Fibroblast of lung (primary cell): ENCODE results near the gene APBB1. TPM values are rescaled to one million over a fixed set of nuclear protein-coding genes. Genes with fewer than 3 reads are reported as not detected.

Source experiments
- DNase-seq, 2 donors: peaks; one replicate each; pipeline versions ENCODE4 v3.0.0 to v3.0.0-alpha.2; 2010; ENCODE audit warnings: low read depth in 2 of 2
- H2AFZ ChIP-seq: 2 replicates; pipeline ENCODE4 v1.5.1; 2012; ENCODE audit warnings: low read length, control low read depth, inconsistent platforms
- H3K27ac ChIP-seq: 2 replicates; pipeline ENCODE4 v1.5.1; 2011; ENCODE audit warnings: low read length, control low read depth; ENCODE audit not compliant: insufficient read depth
- H3K27me3 ChIP-seq: 2 replicates; pipeline ENCODE4 v1.5.1; 2011; ENCODE audit warnings: mild to moderate bottlenecking, low read length; ENCODE audit not compliant: control insufficient read depth, insufficient read depth
- H3K36me3 ChIP-seq: 2 replicates; pipeline ENCODE4 v1.5.1; 2011; ENCODE audit warnings: low read length; ENCODE audit not compliant: control insufficient read depth, insufficient read depth
- H3K4me1 ChIP-seq: 2 replicates; pipeline ENCODE4 v1.5.1; 2011; ENCODE audit warnings: low read length; ENCODE audit not compliant: control insufficient read depth, insufficient read depth; ENCODE audit errors: extremely low read depth
- H3K4me2 ChIP-seq: 2 replicates; pipeline ENCODE4 v1.5.1; 2011; ENCODE audit warnings: low read length, control low read depth; ENCODE audit not compliant: insufficient read depth; ENCODE audit errors: extremely low read depth
- H3K4me3 ChIP-seq, 4 experiments: fragments of 200-600 bp in 1 of 4; sonication (generic) in 1 of 4; replicated peaks in 1 of 4; 2 replicates each; pipeline ENCODE4 v1.5.1; 2011 to 2016; ENCODE audit warnings: low read length in 4 of 4, low read depth in 3 of 4, mild to moderate bottlenecking in 3 of 4, control low read depth in 2 of 4, inconsistent platforms in 1 of 4, mixed read lengths in 1 of 4; ENCODE audit not compliant: insufficient read depth in 1 of 4; ENCODE audit errors: control extremely low read depth in 1 of 4
- H3K79me2 ChIP-seq: 2 replicates; pipeline ENCODE4 v1.5.1; 2012; ENCODE audit warnings: mild to moderate bottlenecking, low read length, inconsistent platforms; ENCODE audit not compliant: control insufficient read depth, insufficient read depth
- H3K9ac ChIP-seq: 2 replicates; pipeline ENCODE4 v1.5.1; 2011; ENCODE audit warnings: mild to moderate bottlenecking, low read length, control low read depth; ENCODE audit not compliant: insufficient read depth
- H3K9me3 ChIP-seq: 2 replicates; pipeline ENCODE4 v1.5.1; 2012; ENCODE audit warnings: low read depth, low read length; ENCODE audit not compliant: control insufficient read depth, insufficient read depth
- H4K20me1 ChIP-seq: 2 replicates; pipeline ENCODE4 v1.5.1; 2011; ENCODE audit warnings: low read length; ENCODE audit not compliant: control insufficient read depth, insufficient read depth; ENCODE audit errors: extremely low read depth
- EZH2 ChIP-seq: IDR thresholded peaks from 2 replicates; pipeline ENCODE4 v1.5.1; 2012; ENCODE audit warnings: low read length, control low read depth, mild to moderate bottlenecking; ENCODE audit errors: missing control alignments
- polyA plus RNA-seq, 2 donors: library from polyadenylated mRNA; depleted of rRNA in 1 of 2; stranded (reverse) in 1 of 2; unstranded in 1 of 2; fragments of >200 nt; gene quantifications; 2 replicates each; pipeline ENCODE4 v1.2.1, GENCODE V29; 2011 to 2012; ENCODE audit warnings: missing spikeins in 1 of 2
- total RNA-seq: library from RNA; depleted of rRNA; stranded (reverse); fragments of >200 nt; gene quantifications from 2 replicates; pipeline ENCODE4 v1.2.1, GENCODE V29; 2014
- TF ChIP-seq, protein P1 (sequence below), 2 donors: IDR thresholded peaks in 1 of 2; conservative IDR thresholded peaks in 1 of 2; 1 replicate in 1 of 2; 2 replicates in 1 of 2; pipeline ENCODE4 v1.5.1; 2011 to 2012; ENCODE audit warnings: low read length in 2 of 2, control low read depth in 1 of 2, inconsistent platforms in 1 of 2, low read depth in 1 of 2, mild to moderate bottlenecking in 1 of 2

Gene APBB1
- total and polyA plus RNA-seq, 2 donors (not counting 1 experiment from before 2014, with no cell fraction given) = 33.5 to 73.7 TPM

DNA sequence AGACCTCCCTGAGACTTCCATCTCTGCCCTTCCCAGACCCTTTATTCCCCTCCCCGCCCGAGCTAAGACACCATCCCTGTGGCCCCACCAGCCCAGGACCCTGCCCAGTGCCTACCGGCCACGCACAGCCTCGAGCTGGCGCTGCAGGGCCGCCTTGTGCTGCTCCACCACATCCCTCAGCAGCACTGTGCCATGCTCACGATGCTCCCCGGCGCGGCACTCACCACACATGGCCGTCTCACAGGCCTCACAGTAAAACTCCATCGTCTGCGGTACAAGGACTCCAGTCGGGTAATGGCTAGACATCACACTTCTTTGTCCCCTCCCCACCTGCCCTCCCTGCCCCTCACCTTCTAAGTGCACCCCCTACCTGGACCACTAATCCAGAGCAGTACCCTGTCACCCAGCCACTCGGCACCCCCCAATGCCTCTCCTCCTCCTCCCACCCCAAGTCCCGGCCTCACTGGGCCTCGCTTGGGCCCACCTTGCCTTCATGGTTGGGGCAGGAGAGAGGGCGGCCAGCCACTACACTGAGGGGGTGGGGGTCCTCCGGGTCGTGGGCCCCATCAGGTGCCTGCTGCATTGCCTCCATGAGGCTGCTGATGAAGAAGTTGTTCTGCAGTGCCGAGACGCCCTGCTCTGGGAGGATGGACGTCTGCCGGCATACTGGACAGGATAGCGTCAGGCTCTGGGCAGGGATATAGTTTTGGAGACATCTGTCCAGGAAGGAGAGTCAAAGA is 38.9 kb upstream of the APBB1 start:
- DNase-seq = no peak
- Histone ChIP-seq H3K27ac (no peak overlapping the region), H3K9me3 (no peaks in the 10 kb centered on the region), H3K4me1 (no peaks in the 10 kb centered on the region), H3K4me2 (no peak overlapping the region), H3K4me3 (no peak overlapping the region), H3K9ac (no peak overlapping the region), H3K36me3 (peaks cover 17% of the 10 kb centered on the region), H3K27me3 (no peaks in the 10 kb centered on the region), H4K20me1 (no peaks in the 10 kb centered on the region), H2AFZ (no peak overlapping the region), H3K79me2 (no peaks in the 10 kb centered on the region)
- TF ChIP-seq, protein P1, sequence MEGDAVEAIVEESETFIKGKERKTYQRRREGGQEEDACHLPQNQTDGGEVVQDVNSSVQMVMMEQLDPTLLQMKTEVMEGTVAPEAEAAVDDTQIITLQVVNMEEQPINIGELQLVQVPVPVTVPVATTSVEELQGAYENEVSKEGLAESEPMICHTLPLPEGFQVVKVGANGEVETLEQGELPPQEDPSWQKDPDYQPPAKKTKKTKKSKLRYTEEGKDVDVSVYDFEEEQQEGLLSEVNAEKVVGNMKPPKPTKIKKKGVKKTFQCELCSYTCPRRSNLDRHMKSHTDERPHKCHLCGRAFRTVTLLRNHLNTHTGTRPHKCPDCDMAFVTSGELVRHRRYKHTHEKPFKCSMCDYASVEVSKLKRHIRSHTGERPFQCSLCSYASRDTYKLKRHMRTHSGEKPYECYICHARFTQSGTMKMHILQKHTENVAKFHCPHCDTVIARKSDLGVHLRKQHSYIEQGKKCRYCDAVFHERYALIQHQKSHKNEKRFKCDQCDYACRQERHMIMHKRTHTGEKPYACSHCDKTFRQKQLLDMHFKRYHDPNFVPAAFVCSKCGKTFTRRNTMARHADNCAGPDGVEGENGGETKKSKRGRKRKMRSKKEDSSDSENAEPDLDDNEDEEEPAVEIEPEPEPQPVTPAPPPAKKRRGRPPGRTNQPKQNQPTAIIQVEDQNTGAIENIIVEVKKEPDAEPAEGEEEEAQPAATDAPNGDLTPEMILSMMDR (conservative IDR thresholded peaks at IDR 0.05 in 1 of 2, IDR thresholded peaks at IDR 0.05 in 1 of 2; ENCODE audit: low read depth in 1 of 2, low read length in 2 of 2) = no peak
- TF ChIP-seq EZH2 = no peak

DNA sequence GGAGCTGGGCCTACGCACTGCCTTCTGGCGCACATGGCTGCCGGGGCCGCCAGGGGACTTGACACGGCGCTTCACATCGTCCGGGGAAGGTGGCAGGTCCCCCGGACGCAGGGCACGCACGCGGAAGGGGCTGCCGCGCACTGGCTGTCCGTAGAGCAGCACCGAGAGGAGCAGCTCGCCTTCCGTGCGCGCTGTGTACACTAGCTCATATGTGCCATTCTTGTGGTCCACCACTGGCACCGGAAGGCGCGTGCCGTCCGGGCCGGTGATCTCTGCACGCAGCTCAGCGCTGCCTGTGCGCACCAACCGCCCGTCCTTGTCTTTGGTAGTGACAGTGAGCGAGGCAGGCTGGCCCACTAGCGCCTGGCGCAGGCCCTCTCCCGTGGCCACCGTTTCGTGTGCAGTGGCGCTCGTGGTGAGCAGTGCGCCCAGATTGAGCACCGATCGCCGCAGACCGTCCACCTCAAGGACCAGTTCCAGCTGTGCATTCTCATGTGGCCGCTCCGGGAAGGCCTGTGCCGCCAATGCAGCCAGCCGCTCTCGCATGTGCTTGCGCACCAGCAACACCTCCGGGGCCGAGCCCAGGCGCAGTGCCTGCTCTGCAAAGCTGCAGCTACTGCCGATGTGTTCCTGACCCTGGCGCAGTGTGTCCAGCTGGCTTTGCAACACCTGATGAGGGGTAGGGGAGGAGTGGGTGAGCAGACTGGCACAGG is 37.6 kb upstream of the APBB1 start:
- peaks cover 20% of the 10 kb centered on the region for H3K36me3 ChIP-seq
- no peaks in the 10 kb centered on the region for H3K79me2 ChIP-seq
- H3K4me3 ChIP-seq = no peak overlapping the region
- H3K4me1 ChIP-seq = no peaks in the 10 kb centered on the region
- no peak overlapping the region for H3K27ac ChIP-seq
- H3K27me3 ChIP-seq = no peaks in the 10 kb centered on the region
- no peak overlapping the region for H2AFZ ChIP-seq
- TF ChIP-seq EZH2 = no peak
- TF ChIP-seq, protein P1 (conservative IDR thresholded peaks at IDR 0.05 in 1 of 2, IDR thresholded peaks at IDR 0.05 in 1 of 2; ENCODE audit: low read depth in 1 of 2, low read length in 2 of 2) = no peak
- no peaks in the 10 kb centered on the region for H3K9me3 ChIP-seq
- no peak overlapping the region for H3K9ac ChIP-seq
- no peak for DNase-seq
- no peaks in the 10 kb centered on the region for H4K20me1 ChIP-seq
- H3K4me2 ChIP-seq = no peak overlapping the region

DNA sequence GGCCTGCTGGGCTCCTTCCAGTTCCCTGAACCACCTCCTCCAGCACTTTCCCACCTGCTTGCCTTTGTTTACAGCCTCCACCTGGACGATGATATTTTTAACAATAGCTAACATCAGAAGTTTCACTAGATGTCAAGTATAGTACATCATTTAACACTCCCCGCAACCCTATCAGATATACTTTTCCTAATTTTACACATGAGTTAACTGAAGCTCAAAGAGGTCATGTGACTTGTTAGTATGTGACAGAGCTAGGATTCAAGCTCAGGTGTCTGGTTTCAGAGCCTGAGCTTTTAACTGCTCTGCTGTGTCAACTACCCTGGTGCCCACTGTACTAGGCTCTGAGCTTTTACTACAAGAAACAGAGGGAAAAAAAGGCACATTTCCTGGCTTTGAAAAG is 36.2 kb upstream of the APBB1 start:
- H3K36me3 ChIP-seq = peaks cover 23% of the 10 kb centered on the region
- H3K79me2 ChIP-seq = no peaks in the 10 kb centered on the region
- no peak for DNase-seq
- no peak overlapping the region for H3K27ac ChIP-seq
- H3K4me3 ChIP-seq = no peak overlapping the region
- H2AFZ ChIP-seq = no peak overlapping the region
- no peak overlapping the region for H3K4me2 ChIP-seq
- H4K20me1 ChIP-seq = no peaks in the 10 kb centered on the region
- TF ChIP-seq, protein P1 (conservative IDR thresholded peaks at IDR 0.05 in 1 of 2, IDR thresholded peaks at IDR 0.05 in 1 of 2; ENCODE audit: low read depth in 1 of 2, low read length in 2 of 2) = no peak
- TF ChIP-seq EZH2 = no peak
- H3K27me3 ChIP-seq = no peaks in the 10 kb centered on the region
- H3K9ac ChIP-seq = no peak overlapping the region
- no peaks in the 10 kb centered on the region for H3K4me1 ChIP-seq
- no peaks in the 10 kb centered on the region for H3K9me3 ChIP-seq
